Lung (tissue), 12 donors: Measurements from ENCODE around the gene PTAFR. TPM values are rescaled to one million over a fixed set of nuclear protein-coding genes. Genes with fewer than 3 reads are reported as not detected.

Source experiments
- ATAC-seq: fragments of 200-7000 bp; cut with Tn5 transposase; one replicate; pipeline ENCODE4 v1.9.1; 2020; ENCODE audit warnings: moderate number of reproducible peaks; ENCODE audit not compliant: insufficient read depth, low FRiP score
- DNase-seq, 3 donors: peaks; one replicate each; pipeline ENCODE4 v3.0.0-alpha.2; 2013 to 2017
- H3K27ac ChIP-seq, 2 donors: one replicate each; pipeline ENCODE4 v1.5.1; 2013; ENCODE audit warnings: mild to moderate bottlenecking in 2 of 2, moderate library complexity in 2 of 2, control low read depth in 1 of 2, inconsistent platforms in 1 of 2, low read depth in 1 of 2, low read length in 1 of 2
- H3K27me3 ChIP-seq, 3 donors: one replicate each; pipeline ENCODE4 v1.5.1; 2013; ENCODE audit warnings: low read length in 2 of 3; ENCODE audit not compliant: control insufficient read depth in 3 of 3, insufficient read depth in 3 of 3
- H3K36me3 ChIP-seq, 4 donors: one replicate each; pipeline ENCODE4 v1.5.1; 2013; ENCODE audit warnings: low read length in 4 of 4, mild to moderate bottlenecking in 1 of 4, moderate library complexity in 1 of 4; ENCODE audit not compliant: control insufficient read depth in 4 of 4, insufficient read depth in 4 of 4
- H3K4me1 ChIP-seq, 5 donors: one replicate each; pipeline ENCODE4 v1.5.1; 2013; ENCODE audit warnings: low read length in 5 of 5, mild to moderate bottlenecking in 2 of 5, moderate library complexity in 1 of 5; ENCODE audit not compliant: control insufficient read depth in 5 of 5, insufficient read depth in 5 of 5
- H3K4me3 ChIP-seq: one replicate; pipeline ENCODE4 v1.5.1; 2013; ENCODE audit warnings: mild to moderate bottlenecking, control low read depth, moderate library complexity
- H3K9ac ChIP-seq, 2 donors: one replicate each; pipeline ENCODE4 v1.5.1; 2013; ENCODE audit warnings: low read length in 2 of 2, control low read depth in 1 of 2; ENCODE audit not compliant: insufficient read depth in 1 of 2
- H3K9me3 ChIP-seq, 4 donors: one replicate each; pipeline ENCODE4 v1.5.1; 2013; ENCODE audit warnings: low read length in 3 of 4, mild to moderate bottlenecking in 1 of 4, moderate library complexity in 1 of 4; ENCODE audit not compliant: control insufficient read depth in 4 of 4, insufficient read depth in 3 of 4
- WGBS, 2 donors: extraction: QIAGEN DNeasy Blood & Tissue Kit; methylation state at CpG; one replicate each; pipeline ENCODE4 v1.1.7; 2013; 5-methylcytosine and 5-hydroxymethylcytosine counted together
- polyA plus RNA-seq, 2 donors: library from polyadenylated mRNA; stranded (reverse); fragments of 200-250 nt; gene quantifications; one replicate each; pipeline ENCODE4 v1.2.1, GENCODE V29; 2013
- total RNA-seq, 2 donors: library from RNA; depleted of rRNA in 1 of 2; stranded (reverse); fragments of >200 nt in 1 of 2; gene quantifications; one replicate each; pipeline ENCODE4 v1.2.1, GENCODE V29; 2014 to 2021
- TF ChIP-seq, protein P1 (sequence below): IDR thresholded peaks from 2 replicates; pipeline ENCODE4 v1.5.1; 2012; ENCODE audit warnings: mild to moderate bottlenecking; ENCODE audit errors: control extremely low read depth, extremely low read depth
- donor health status: control.
- donor health status: control.
- donor health status: Bipolar disorder and iron deficiency.
- donor health status: healthy.
- donor health status: DM: yes; HTN: yes; CAD: no.

Gene PTAFR
- total and polyA plus RNA-seq, 4 donors, result 7.7 to 93.6 (median 23.3) TPM

DNA sequence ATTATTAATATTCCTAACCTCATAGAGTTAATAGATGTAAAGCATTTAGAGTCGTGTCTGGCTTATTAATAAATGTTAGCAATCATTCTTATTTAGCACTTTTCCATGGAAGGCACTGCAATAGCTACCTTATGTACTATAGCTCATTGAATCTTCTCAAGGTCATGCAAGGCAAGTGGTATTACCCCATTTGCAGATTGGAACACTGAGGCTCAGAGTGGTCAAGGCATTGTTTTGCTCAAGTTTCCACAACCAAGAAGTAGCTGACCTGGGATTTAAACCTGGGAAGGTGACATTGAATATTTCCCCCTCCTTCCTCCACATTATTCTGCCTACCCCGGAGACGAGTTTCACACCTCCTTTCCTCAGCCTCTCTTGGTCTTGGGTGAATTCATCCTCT is 50.3 kb downstream of the PTAFR start:
- DNase-seq (no peak), ATAC-seq (no peak)
- peak overlapping the region in 1 of 2 donors; percentile 67 for H3K27ac ChIP-seq

DNA sequence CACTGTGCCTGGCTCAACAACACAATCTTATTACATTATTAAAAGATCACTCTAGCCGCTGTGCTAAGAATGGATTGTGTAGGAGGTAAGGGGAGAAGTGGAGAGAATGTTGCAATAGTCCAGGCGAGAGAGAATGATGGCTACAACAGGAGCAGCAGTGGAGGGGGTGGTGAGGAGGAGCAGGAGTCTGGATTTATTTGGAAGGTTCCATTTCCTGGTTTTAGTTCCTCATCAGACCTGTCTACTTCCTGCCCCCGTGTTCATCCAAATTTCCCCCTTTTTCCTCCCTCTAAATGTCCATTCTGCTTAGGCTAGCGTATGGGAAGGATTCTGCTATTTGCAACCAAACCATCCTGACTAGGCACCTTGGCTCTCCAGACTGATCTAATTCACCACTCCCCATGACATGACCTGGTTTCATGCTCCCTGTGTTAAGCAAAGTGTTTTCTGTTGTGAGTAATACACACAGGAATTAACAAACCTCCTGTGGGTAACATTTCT is 53.0 kb downstream of the PTAFR start:
- DNase-seq, result no peak
- H3K27me3 ChIP-seq, result no peaks in the 10 kb centered on the region
- H3K9me3 ChIP-seq, result no peaks in the 10 kb centered on the region
- H3K4me1 ChIP-seq, result peaks cover 0 to 5% (median 0%) of the 10 kb centered on the region in 5 donors
- H3K36me3 ChIP-seq, result no peaks in the 10 kb centered on the region
- no peak overlapping the region for H3K9ac ChIP-seq
- 13 to 36% methylated on average over 4 of the region's 4 CpGs for WGBS, 2 donors
- H3K27ac ChIP-seq, result peak overlapping the region in 1 of 2 donors; percentile 24
- TF ChIP-seq, protein P1, sequence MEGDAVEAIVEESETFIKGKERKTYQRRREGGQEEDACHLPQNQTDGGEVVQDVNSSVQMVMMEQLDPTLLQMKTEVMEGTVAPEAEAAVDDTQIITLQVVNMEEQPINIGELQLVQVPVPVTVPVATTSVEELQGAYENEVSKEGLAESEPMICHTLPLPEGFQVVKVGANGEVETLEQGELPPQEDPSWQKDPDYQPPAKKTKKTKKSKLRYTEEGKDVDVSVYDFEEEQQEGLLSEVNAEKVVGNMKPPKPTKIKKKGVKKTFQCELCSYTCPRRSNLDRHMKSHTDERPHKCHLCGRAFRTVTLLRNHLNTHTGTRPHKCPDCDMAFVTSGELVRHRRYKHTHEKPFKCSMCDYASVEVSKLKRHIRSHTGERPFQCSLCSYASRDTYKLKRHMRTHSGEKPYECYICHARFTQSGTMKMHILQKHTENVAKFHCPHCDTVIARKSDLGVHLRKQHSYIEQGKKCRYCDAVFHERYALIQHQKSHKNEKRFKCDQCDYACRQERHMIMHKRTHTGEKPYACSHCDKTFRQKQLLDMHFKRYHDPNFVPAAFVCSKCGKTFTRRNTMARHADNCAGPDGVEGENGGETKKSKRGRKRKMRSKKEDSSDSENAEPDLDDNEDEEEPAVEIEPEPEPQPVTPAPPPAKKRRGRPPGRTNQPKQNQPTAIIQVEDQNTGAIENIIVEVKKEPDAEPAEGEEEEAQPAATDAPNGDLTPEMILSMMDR, result no peak
- no peak overlapping the region for H3K4me3 ChIP-seq
- peak; percentile 68 for ATAC-seq

More for the DNA sequence above, 50.3 kb downstream of the PTAFR start:
- H3K4me1 ChIP-seq, result peaks cover 0 to 6% (median 0%) of the 10 kb centered on the region in 5 donors
- TF ChIP-seq, protein P1, result no peak
- H3K4me3 ChIP-seq, result no peak overlapping the region
- no peaks in the 10 kb centered on the region for H3K9me3 ChIP-seq
- H3K9ac ChIP-seq, result no peak overlapping the region
- WGBS, 2 donors, result 53 to 64% methylated on average over 3 of the region's 3 CpGs
- no peaks in the 10 kb centered on the region for H3K27me3 ChIP-seq
- no peaks in the 10 kb centered on the region for H3K36me3 ChIP-seq

DNA sequence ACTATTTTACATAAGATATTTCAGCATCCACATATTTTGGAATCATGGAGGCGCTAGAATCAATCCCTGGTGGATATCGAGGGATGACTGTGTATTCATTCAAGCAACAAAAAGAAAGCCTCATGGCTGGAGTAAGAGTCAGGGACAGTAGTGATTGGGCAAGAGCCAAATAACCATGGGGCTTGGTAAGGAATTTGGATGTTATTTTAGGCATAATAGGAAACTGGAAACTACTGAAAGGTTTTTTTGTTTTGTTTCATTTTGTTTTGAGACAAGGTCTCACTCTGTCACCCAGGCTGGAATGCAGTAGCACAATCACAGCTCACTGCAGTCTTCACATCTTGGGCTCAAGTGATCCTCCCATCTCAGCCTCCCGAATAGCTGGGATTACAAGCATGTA is 54.3 kb downstream of the PTAFR start:
- no peak overlapping the region for H3K27ac ChIP-seq
- no peak for ATAC-seq

More for the DNA sequence above, 54.3 kb downstream of the PTAFR start:
- no peaks in the 10 kb centered on the region for H3K27me3 ChIP-seq
- no peak for DNase-seq
- H3K4me3 ChIP-seq, result no peak overlapping the region
- H3K9me3 ChIP-seq, result no peaks in the 10 kb centered on the region
- TF ChIP-seq, protein P1, result no peak
- H3K4me1 ChIP-seq, result peaks cover 0 to 3% (median 0%) of the 10 kb centered on the region in 5 donors
- 88 to 94% methylated on average over 3 of the region's 3 CpGs for WGBS, 2 donors
- H3K9ac ChIP-seq, result no peak overlapping the region
- no peaks in the 10 kb centered on the region for H3K36me3 ChIP-seq
